ENCODE results near the gene SPOCK2. TPM values are rescaled to one million over a fixed set of nuclear protein-coding genes. Genes with fewer than 3 reads are reported as not detected.

The SPOCK2 gene
- total RNA-seq, 3 donors from 2014 or later = 3.1 to 12.3 (median 7.4) TPM

- no peaks in the 10 kb centered on the region for H3K36me3 ChIP-seq (ENCODE audit: low read depth)
- H3K9me3 ChIP-seq = no peaks in the 10 kb centered on the region
- peaks cover 22% of the 10 kb centered on the region for H3K4me1 ChIP-seq (ENCODE audit: low read depth)
- intact Hi-C loops (cut with DNase I, micrococcal nuclease) = no loop called here
- DNase-seq (peak; percentile 51 to 90 (median 75)), ATAC-seq (peak; percentile 62)
- no peak for TF ChIP-seq CTCF (IDR thresholded peaks at IDR 0.05)
- no peak overlapping the region for H3K4me3 ChIP-seq
Measured at GRCh38 chr10:72086466-72087391, 1.6 kb downstream of the SPOCK2 start.

- intact Hi-C loops (cut with DNase I, micrococcal nuclease) = no loop called here
- H3K36me3 ChIP-seq (ENCODE audit: low read depth) = no peaks in the 10 kb centered on the region
- H3K4me3 ChIP-seq = no peak overlapping the region
- H3K4me1 ChIP-seq (ENCODE audit: low read depth) = peaks cover 22% of the 10 kb centered on the region
- DNase-seq (no peak), ATAC-seq (no peak)
- H3K9me3 ChIP-seq = no peaks in the 10 kb centered on the region
- TF ChIP-seq CTCF (IDR thresholded peaks at IDR 0.05) = no peak
Measured at GRCh38 chr10:72085864-72086465, 2.4 kb downstream of the SPOCK2 start.

GRCh38 chr10:72085166-72085565, 3.2 kb downstream of the SPOCK2 start:
- TF ChIP-seq CTCF (IDR thresholded peaks at IDR 0.05) = no peak
- intact Hi-C loops (cut with DNase I, micrococcal nuclease) = no loop called here
- peaks cover 22% of the 10 kb centered on the region for H3K4me1 ChIP-seq (ENCODE audit: low read depth)
- no peaks in the 10 kb centered on the region for H3K9me3 ChIP-seq
- ATAC-seq (no peak), DNase-seq (no peak)
- no peaks in the 10 kb centered on the region for H3K36me3 ChIP-seq (ENCODE audit: low read depth)
- H3K4me3 ChIP-seq = no peak overlapping the region

- Histone ChIP-seq H3K4me1 (ENCODE audit: low read depth) (peaks cover 16% of the 10 kb centered on the region), H3K36me3 (ENCODE audit: low read depth) (no peaks in the 10 kb centered on the region), H3K4me3 (no peak overlapping the region), H3K9me3 (no peaks in the 10 kb centered on the region)
- intact Hi-C loops (cut with DNase I, micrococcal nuclease) = no loop called here
- ATAC-seq = no peak
- TF ChIP-seq CTCF (IDR thresholded peaks at IDR 0.05) = no peak
- no peak for DNase-seq
Measured at GRCh38 chr10:72083790-72084459, 4.4 kb downstream of the SPOCK2 start.

- TF ChIP-seq CTCF (IDR thresholded peaks at IDR 0.05) = no peak
- DNase-seq = no peak
- ATAC-seq = no peak
- intact Hi-C loops (cut with DNase I, micrococcal nuclease) = no loop called here
- no peaks in the 10 kb centered on the region for H3K36me3 ChIP-seq (ENCODE audit: low read depth)
- no peaks in the 10 kb centered on the region for H3K9me3 ChIP-seq
- peaks cover 14% of the 10 kb centered on the region for H3K4me1 ChIP-seq (ENCODE audit: low read depth)
- H3K4me3 ChIP-seq = no peak overlapping the region
Measured at GRCh38 chr10:72082856-72083789, 5.2 kb downstream of the SPOCK2 start.
